B cell (primary cell): ENCODE measurements around the gene FAM219A. TPM values are rescaled to one million over a fixed set of nuclear protein-coding genes. Genes with fewer than 3 reads are reported as not detected.

ENCODE experiments used
- ATAC-seq: fragments of 200-7000 bp; cut with Tn5 transposase; one replicate; pipeline ENCODE4 v1.10.0; 2021; ENCODE audit warnings: low read depth, mild to moderate bottlenecking, moderate number of reproducible peaks, moderate library complexity
- CTCF ChIA-PET: fragments of 350-600 bp; sonication (Branson Sonifier 250); formaldehyde crosslinking; loops from one replicate; lab custom pipeline; 2021; ENCODE audit warnings: antibody characterized with exemption, inconsistent platforms; lab: Charles Lee
- POLR2A ChIA-PET: fragments of 350-600 bp; sonication (Branson Sonifier 250); formaldehyde crosslinking; loops from one replicate; lab custom pipeline; 2021; ENCODE audit warnings: antibody characterized with exemption; lab: Charles Lee
- DNase-seq: peaks from one replicate; pipeline ENCODE4 v3.0.0; 2013
- H2AFZ ChIP-seq: 2 replicates; pipeline ENCODE4 v1.6.1; 2012; ENCODE audit warnings: mild to moderate bottlenecking, low read depth, low read length; ENCODE audit not compliant: insufficient read depth, poor library complexity, severe bottlenecking
- H3K27ac ChIP-seq, 2 donors: 1 replicate in 1 of 2; 2 replicates in 1 of 2; pipeline ENCODE4 v1.5.1; 2012 to 2013; ENCODE audit warnings: low read length in 2 of 2, mild to moderate bottlenecking in 2 of 2, moderate library complexity in 1 of 2
- H3K27me3 ChIP-seq, 4 experiments: fragments of 200-600 bp in 1 of 4; sonication (generic) in 1 of 4; replicated peaks in 1 of 4; 1 replicate in 2 of 4; 2 replicates in 2 of 4; pipeline versions ENCODE4 v1.6.1 to v1.7.0; 2013 to 2016; ENCODE audit warnings: low read length in 3 of 4, mild to moderate bottlenecking in 2 of 4, mixed read lengths in 1 of 4, moderate library complexity in 1 of 4; ENCODE audit not compliant: insufficient read depth in 4 of 4, control insufficient read depth in 3 of 4; ENCODE audit errors: control extremely low read depth in 1 of 4
- H3K36me3 ChIP-seq, 2 experiments: replicated peaks in 1 of 2; 1 replicate in 1 of 2; 2 replicates in 1 of 2; pipeline versions ENCODE4 v1.6.1 to v1.7.1; 2013; ENCODE audit warnings: low read length in 1 of 2; ENCODE audit not compliant: insufficient read depth in 2 of 2, control insufficient read depth in 1 of 2; ENCODE audit errors: control extremely low read depth in 1 of 2, extremely low read depth in 1 of 2
- H3K4me1 ChIP-seq, 2 donors: fragments of 200-600 bp in 1 of 2; sonication (generic) in 1 of 2; 1 replicate in 1 of 2; 2 replicates in 1 of 2; pipeline versions ENCODE4 v1.5.1 to v1.6.1; 2013 to 2017; ENCODE audit warnings: low read length in 2 of 2; ENCODE audit not compliant: control insufficient read depth in 2 of 2, insufficient read depth in 2 of 2
- H3K4me2 ChIP-seq: replicated peaks from 2 replicates; pipeline ENCODE3; 2012; ENCODE audit warnings: mild to moderate bottlenecking, low read depth, low read length; ENCODE audit not compliant: poor library complexity, severe bottlenecking
- H3K4me3 ChIP-seq, 5 experiments: fragments of 200-600 bp in 1 of 5; sonication (generic) in 1 of 5; 1 replicate in 3 of 5; 2 replicates in 2 of 5; pipeline versions ENCODE4 v1.5.1 to v1.7.0; 2011 to 2016; ENCODE audit warnings: low read length in 4 of 5, mild to moderate bottlenecking in 4 of 5, low read depth in 2 of 5, control low read depth in 1 of 5, moderate library complexity in 1 of 5; ENCODE audit not compliant: insufficient read depth in 1 of 5; ENCODE audit errors: control extremely low read depth in 1 of 5, extremely low read depth in 1 of 5
- H3K79me2 ChIP-seq: fragments of 200-600 bp; sonication (generic); one replicate; pipeline ENCODE4 v1.6.0; 2016; ENCODE audit warnings: low read length; ENCODE audit not compliant: control insufficient read depth, insufficient read depth
- H3K9ac ChIP-seq: fragments of 200-600 bp; sonication (generic); 2 replicates; pipeline ENCODE4 v1.6.1; 2017; ENCODE audit warnings: mild to moderate bottlenecking, low read length, moderate library complexity
- H3K9me3 ChIP-seq, 3 donors: one replicate each; pipeline versions ENCODE4 v1.6.1 to v1.7.1; 2013; ENCODE audit warnings: low read length in 2 of 3; ENCODE audit not compliant: control insufficient read depth in 2 of 3, insufficient read depth in 1 of 3; ENCODE audit errors: control extremely low read depth in 1 of 3
- H4K20me1 ChIP-seq: 2 replicates; pipeline ENCODE4 v1.6.0; 2012; ENCODE audit warnings: mild to moderate bottlenecking, low read length; ENCODE audit not compliant: insufficient read depth, control insufficient read depth, poor library complexity, severe bottlenecking
- H3K27ac Mint-ChIP-seq: one replicate; pipeline ENCODE4 v1.8.0; 2021; ENCODE audit warnings: mixed read lengths
- H3K27me3 Mint-ChIP-seq: one replicate; pipeline ENCODE4 v1.8.0; 2021; ENCODE audit warnings: mixed read lengths
- H3K4me1 Mint-ChIP-seq: one replicate; pipeline ENCODE4 v1.8.0; 2021; ENCODE audit warnings: mixed read lengths
- H3K4me3 Mint-ChIP-seq: one replicate; pipeline ENCODE4 v1.8.0; 2021; ENCODE audit warnings: mixed read lengths
- H3K9me3 Mint-ChIP-seq: one replicate; pipeline ENCODE4 v1.8.0; 2022; ENCODE audit warnings: mixed read lengths; ENCODE audit not compliant: insufficient read depth
- EZH2 ChIP-seq: IDR thresholded peaks from 2 replicates; pipeline ENCODE4 v1.6.1; 2012; ENCODE audit warnings: borderline replicate concordance, low read depth, mild to moderate bottlenecking, moderate library complexity, low read length; ENCODE audit not compliant: insufficient read depth, poor library complexity, severe bottlenecking
- WGBS: methylation state at CpG from one replicate; pipeline ENCODE4 v1.1.5; 2013; ENCODE audit warnings: missing lambda C conversion rate; ENCODE audit not compliant: insufficient coverage; 5-methylcytosine and 5-hydroxymethylcytosine counted together
- intact Hi-C: fragments of 100-400 bp; cut with micrococcal nuclease; formaldehyde crosslinking; loops from one replicate; pipeline ENCODE4 v1.10.0; 2022
- polyA plus RNA-seq: library from polyadenylated mRNA; depleted of rRNA; stranded (reverse); fragments of >200 nt; gene quantifications from 2 replicates; pipeline ENCODE4 v1.2.3, GENCODE V29; 2012
- total RNA-seq, 2 donors: library from RNA; stranded (reverse); fragments of 120-200 nt in 1 of 2; gene quantifications; 1 replicate in 1 of 2; 2 replicates in 1 of 2; pipeline versions ENCODE4 v1.2.3 to v1.2.4, GENCODE V29; 2013 to 2022
- TF ChIP-seq, protein P1 (sequence below): fragments of 200-600 bp; IDR thresholded peaks from one replicate; pipeline ENCODE4 v1.8.0; 2022; ENCODE audit warnings: antibody characterized with exemption, mild to moderate bottlenecking

The FAM219A gene
- total and polyA plus RNA-seq, 2 donors (not counting 1 experiment from before 2014, with no cell fraction given): 12.9 to 17.3 TPM

DNA sequence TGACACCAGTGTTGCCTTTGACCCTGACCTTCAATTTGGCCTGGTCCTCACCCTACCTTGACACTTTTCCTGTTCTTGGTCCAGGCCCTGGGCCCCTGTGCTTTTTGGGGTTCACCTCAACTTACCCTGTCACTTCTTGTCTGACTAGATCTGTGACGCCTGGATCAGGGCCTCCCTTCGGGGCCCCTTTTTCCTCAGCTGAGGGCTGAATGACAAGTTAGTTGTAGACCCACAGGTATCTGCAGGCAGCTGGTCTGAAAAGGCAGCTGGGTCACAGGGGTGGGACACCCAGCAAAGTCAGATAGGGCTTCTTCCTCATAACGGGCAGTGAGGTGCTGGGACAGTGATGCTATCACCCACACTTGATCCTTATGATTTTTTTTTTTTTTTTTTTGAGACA, 71.7 kb downstream of the FAM219A start:
- POLR2A ChIA-PET: no interaction called here
- intact Hi-C loops: no loop called here
- CTCF ChIA-PET: interaction anchor here (1.0 kb wide), 1 partner anchor 10 kb away, joined by 3 read pairs; the partner anchor contains the start of gene MYORG

GRCh38 chr9:34385561-34386230, 72.7 kb downstream of the FAM219A start:
- POLR2A ChIA-PET: no interaction called here

More for the DNA sequence above, 71.7 kb downstream of the FAM219A start:
- H3K4me2 ChIP-seq: no peak overlapping the region
- H3K4me3 ChIP-seq: no peak overlapping the region
- no peak for TF ChIP-seq EZH2
- TF ChIP-seq, protein P1, sequence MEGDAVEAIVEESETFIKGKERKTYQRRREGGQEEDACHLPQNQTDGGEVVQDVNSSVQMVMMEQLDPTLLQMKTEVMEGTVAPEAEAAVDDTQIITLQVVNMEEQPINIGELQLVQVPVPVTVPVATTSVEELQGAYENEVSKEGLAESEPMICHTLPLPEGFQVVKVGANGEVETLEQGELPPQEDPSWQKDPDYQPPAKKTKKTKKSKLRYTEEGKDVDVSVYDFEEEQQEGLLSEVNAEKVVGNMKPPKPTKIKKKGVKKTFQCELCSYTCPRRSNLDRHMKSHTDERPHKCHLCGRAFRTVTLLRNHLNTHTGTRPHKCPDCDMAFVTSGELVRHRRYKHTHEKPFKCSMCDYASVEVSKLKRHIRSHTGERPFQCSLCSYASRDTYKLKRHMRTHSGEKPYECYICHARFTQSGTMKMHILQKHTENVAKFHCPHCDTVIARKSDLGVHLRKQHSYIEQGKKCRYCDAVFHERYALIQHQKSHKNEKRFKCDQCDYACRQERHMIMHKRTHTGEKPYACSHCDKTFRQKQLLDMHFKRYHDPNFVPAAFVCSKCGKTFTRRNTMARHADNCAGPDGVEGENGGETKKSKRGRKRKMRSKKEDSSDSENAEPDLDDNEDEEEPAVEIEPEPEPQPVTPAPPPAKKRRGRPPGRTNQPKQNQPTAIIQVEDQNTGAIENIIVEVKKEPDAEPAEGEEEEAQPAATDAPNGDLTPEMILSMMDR: no peak
- no peak for DNase-seq
- H3K9me3 ChIP-seq: no peaks in the 10 kb centered on the region
- peaks cover 4% of the 10 kb centered on the region for H3K4me1 Mint-ChIP-seq
- H2AFZ ChIP-seq: no peak overlapping the region
- H3K27me3 Mint-ChIP-seq: peaks cover 12% of the 10 kb centered on the region
- no peaks in the 10 kb centered on the region for H4K20me1 ChIP-seq
- H3K36me3 ChIP-seq: no peaks in the 10 kb centered on the region
- 87% methylated on average over 3 of the region's 3 CpGs for WGBS
- ATAC-seq: no peak
- H3K79me2 ChIP-seq: no peaks in the 10 kb centered on the region
- no peak overlapping the region for H3K27ac ChIP-seq
- no peak overlapping the region for H3K4me3 Mint-ChIP-seq
- no peak overlapping the region for H3K9ac ChIP-seq
- H3K4me1 ChIP-seq: no peaks in the 10 kb centered on the region
- H3K27me3 ChIP-seq: peaks cover 0 to 5% (median under 1%) of the 10 kb centered on the region in 4 experiments
- no peaks in the 10 kb centered on the region for H3K9me3 Mint-ChIP-seq
- H3K27ac Mint-ChIP-seq: no peak overlapping the region

More at GRCh38 chr9:34385561-34386230, 72.7 kb downstream of the FAM219A start:
- no peak overlapping the region for H2AFZ ChIP-seq
- H3K9me3 ChIP-seq: peaks cover 0 to 6% (median 0%) of the 10 kb centered on the region in 3 donors
- no peak overlapping the region for H3K4me3 ChIP-seq
- no peak overlapping the region for H3K4me3 Mint-ChIP-seq
- ATAC-seq (no peak), DNase-seq (no peak)
- CTCF ChIA-PET: interaction anchor here (0.6 to 1.0 kb wide), 2 partner anchors 9 to 517 kb away, joined by 3 read pairs; partner anchors contain the start of gene MYORG
- H3K9me3 Mint-ChIP-seq: no peaks in the 10 kb centered on the region
- intact Hi-C loops: no loop called here
- peaks cover 6 to 8% of the 10 kb centered on the region in 2 donors for H3K4me1 ChIP-seq
- H3K9ac ChIP-seq: no peak overlapping the region
- 93% methylated on average over 3 of the region's 6 CpGs for WGBS
- H3K79me2 ChIP-seq: no peaks in the 10 kb centered on the region
- H3K4me1 Mint-ChIP-seq: peaks cover 14% of the 10 kb centered on the region
- TF ChIP-seq EZH2: no peak
- TF ChIP-seq, protein P1: no peak
- H3K27me3 ChIP-seq: peaks cover 0 to 13% (median 2%) of the 10 kb centered on the region in 4 experiments
- peaks cover 3% of the 10 kb centered on the region for H3K27me3 Mint-ChIP-seq
- H3K36me3 ChIP-seq: no peaks in the 10 kb centered on the region
- no peak overlapping the region for H3K27ac Mint-ChIP-seq
- no peak overlapping the region for H3K4me2 ChIP-seq
- no peaks in the 10 kb centered on the region for H4K20me1 ChIP-seq
- no peak overlapping the region for H3K27ac ChIP-seq
